ENCODE results near the gene DOCK2. TPM values are rescaled to one million over a fixed set of nuclear protein-coding genes. Genes with fewer than 3 reads are reported as not detected.

Gene DOCK2
- total and polyA plus RNA-seq, 2 of the 8 experiments (the other 6 are each of a cell fraction or from before 2014, with no cell fraction given): 3.9 to 5.7 TPM

DNA sequence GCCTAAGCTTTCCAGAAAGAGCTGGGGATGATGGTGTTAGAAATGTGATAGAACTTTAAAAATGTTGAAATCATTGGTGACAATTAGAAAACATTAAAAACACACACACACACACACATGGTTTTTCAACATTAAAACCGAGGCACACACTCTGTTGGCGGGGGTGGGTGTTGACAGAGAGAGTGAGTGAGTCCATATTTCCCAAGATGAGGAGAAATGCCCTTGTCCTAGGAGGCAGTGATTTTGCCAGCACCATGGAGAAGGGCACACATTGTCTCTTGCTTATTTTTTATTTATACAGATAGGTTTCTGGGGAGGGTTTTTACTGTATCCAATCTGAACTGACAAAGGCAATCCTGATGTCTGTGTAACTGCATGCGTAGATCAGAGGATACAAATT lies 190.7 kb downstream of the DOCK2 start:
- Histone ChIP-seq H3K14ac (ENCODE audit: insufficient read length) (no peak overlapping the region), H3K79me2 (ENCODE audit: control insufficient read depth in 1 of 2, insufficient read depth in 2 of 2, low read length in 2 of 2) (no peaks in the 10 kb centered on the region), H3K27me3 (replicated peaks in 1 of 4; ENCODE audit: control insufficient read depth in 3 of 4, extremely low read depth in 1 of 4, insufficient read depth in 3 of 4, low read length in 3 of 4) (no peaks in the 10 kb centered on the region), H2AFZ (ENCODE audit: low read length) (no peak overlapping the region), H3K36me3 (ENCODE audit: control insufficient read depth in 2 of 4, insufficient read depth in 4 of 4, low read length in 3 of 4) (no peaks in the 10 kb centered on the region), H3K27ac (ENCODE audit: low read depth, low read length) (no peak overlapping the region), H3K23me2 (ENCODE audit: low read depth, low read length) (no peaks in the 10 kb centered on the region), H3K4ac (replicated peaks; ENCODE audit: insufficient read length, low read depth, low read length) (no peak overlapping the region), H3K18ac (ENCODE audit: extremely low read depth, low read length) (no peak overlapping the region), H4K20me1 (replicated peaks in 1 of 2; ENCODE audit: control insufficient read depth in 1 of 2, insufficient read depth in 2 of 2, low read length in 2 of 2) (no peaks in the 10 kb centered on the region), H2BK5ac (ENCODE audit: low read depth, low read length) (no peak overlapping the region), H2BK120ac (replicated peaks; ENCODE audit: low read depth, low read length) (no peak overlapping the region), H4K91ac (replicated peaks; ENCODE audit: insufficient read length, low read length) (no peak overlapping the region), H3K4me1 (replicated peaks in 1 of 4; ENCODE audit: control insufficient read depth in 3 of 4, insufficient read depth in 4 of 4, low read length in 3 of 4) (peaks cover 0 to 3% (median 0%) of the 10 kb centered on the region in 4 experiments; a peak in 1 of 7 replicates), H3K79me1 (ENCODE audit: low read depth, low read length) (no peaks in the 10 kb centered on the region), H3K23ac (ENCODE audit: insufficient read length) (no peak overlapping the region), H3K4me2 (ENCODE audit: insufficient read depth in 1 of 2, low read depth in 2 of 2, low read length in 2 of 2) (no peak overlapping the region), H2BK15ac (ENCODE audit: low read length) (no peak overlapping the region), H2BK20ac (ENCODE audit: low read length) (no peak overlapping the region), H3K56ac (replicated peaks; ENCODE audit: insufficient read length, low read depth, low read length) (no peak overlapping the region), H3K4me3 (ENCODE audit: extremely low read depth in 1 of 4, insufficient read depth in 2 of 4, low read depth in 3 of 4, low read length in 4 of 4) (no peak overlapping the region), H4K8ac (ENCODE audit: extremely low read depth, insufficient read depth, low read length) (no peak overlapping the region), H2AK5ac (ENCODE audit: low read depth, low read length) (no peak overlapping the region), H2BK12ac (ENCODE audit: low read depth, low read length) (no peak overlapping the region), H3K9me3 (ENCODE audit: insufficient read depth in 2 of 2, low read depth in 1 of 2, low read length in 1 of 2) (no peaks in the 10 kb centered on the region), H4K5ac (ENCODE audit: insufficient read length, low read depth, low read length) (no peak overlapping the region), H3K9ac (replicated peaks in 1 of 4; ENCODE audit: extremely low read depth in 1 of 4, low read depth in 3 of 4, low read length in 3 of 4) (no peak overlapping the region)
- WGBS, 2 experiments (ENCODE audit: extremely low coverage in 1 of 2, insufficient coverage in 1 of 2, insufficient read length in 1 of 2, insufficient replicate concordance in 2 of 2, low coverage in 1 of 2, low lambda C conversion rate in 2 of 2, missing lambda C conversion rate in 1 of 2): 84% methylated on average over 3 of the region's 3 CpGs; no CpG with 5 or more reads in 1 of the 2 experiments
- CTCF ChIA-PET (ENCODE audit: partially characterized antibody): interaction anchor here (0.8 to 3.0 kb wide), 15 partner anchors 9 to 152 kb away, joined by 3 to 18 read pairs (median 6); partner anchors contain the start of gene INSYN2B
- POLR2A ChIA-PET (ENCODE audit: partially characterized antibody): interaction anchor here (0.7 kb wide), 1 partner anchor 19 kb away, joined by 3 read pairs; no protein-coding TSS in a partner anchor
- DNase-seq (ENCODE audit: low read depth in 1 of 2, low spot score in 2 of 2) (no peak), FAIRE-seq (no peak)
- TF ChIP-seq NANOG (IDR thresholded peaks at IDR 0.05; ENCODE audit: insufficient read depth, low read depth, low read length, poor library complexity, severe bottlenecking) (no peak), SAP30 (IDR thresholded peaks at IDR 0.05; ENCODE audit: insufficient read depth, insufficient replicate concordance, low read length) (no peak), CHD2 (IDR thresholded peaks at IDR 0.05; ENCODE audit: low read length) (no peak), CHD1 (IDR thresholded peaks at IDR 0.05; ENCODE audit: low read depth, low read length) (no peak), BCL11A (IDR thresholded peaks at IDR 0.05; ENCODE audit: low read depth in 2 of 2, low read length in 2 of 2) (no peak), KDM1A (IDR thresholded peaks at IDR 0.05; ENCODE audit: borderline replicate concordance, low read length) (no peak), KDM5A (IDR thresholded peaks at IDR 0.05; ENCODE audit: low read length) (no peak), KDM4A (IDR thresholded peaks at IDR 0.05; ENCODE audit: low read depth, low read length, severe bottlenecking) (no peak), CREB1 (IDR thresholded peaks at IDR 0.05) (no peak), JUND (IDR thresholded peaks at IDR 0.05; ENCODE audit: low read length) (no peak), HDAC6 (IDR thresholded peaks at IDR 0.05; ENCODE audit: low read depth, low read length) (no peak), POLR2A (IDR thresholded peaks at IDR 0.05; ENCODE audit: control extremely low read depth in 1 of 2, low read depth in 2 of 2, low read length in 2 of 2) (no peak), TCF12 (IDR thresholded peaks at IDR 0.05; ENCODE audit: low read depth, low read length) (no peak), ASH2L (IDR thresholded peaks at IDR 0.05; ENCODE audit: low read length) (no peak)
- TF ChIP-seq, protein P1, sequence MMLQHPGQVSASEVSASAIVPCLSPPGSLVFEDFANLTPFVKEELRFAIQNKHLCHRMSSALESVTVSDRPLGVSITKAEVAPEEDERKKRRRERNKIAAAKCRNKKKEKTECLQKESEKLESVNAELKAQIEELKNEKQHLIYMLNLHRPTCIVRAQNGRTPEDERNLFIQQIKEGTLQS (IDR thresholded peaks at IDR 0.05; ENCODE audit: insufficient read depth, low read depth, low read length): no peak
